Activated CD4-positive, alpha-beta memory T cell treated with anti-CD3 and anti-CD28 coated beads, Interleukin-2, amount 10 ng/mL, durations not matched to agents 7 days and 5 days (primary cell): ENCODE results near the gene FPR1. TPM values are rescaled to one million over a fixed set of nuclear protein-coding genes. Genes with fewer than 3 reads are reported as not detected.

Source experiments
- CTCF ChIA-PET: fragments of 350-600 bp; sonication (Branson Sonifier 250); formaldehyde crosslinking; loops from one replicate; lab custom pipeline; 2021; ENCODE audit warnings: antibody characterized with exemption, inconsistent platforms; lab: Charles Lee
- POLR2A ChIA-PET: fragments of 350-600 bp; sonication (Branson Sonifier 250); formaldehyde crosslinking; loops from one replicate; lab custom pipeline; 2021; ENCODE audit warnings: antibody characterized with exemption; lab: Charles Lee
- DNase-seq: peaks from one replicate; pipeline ENCODE4 v3.0.0-alpha.2; 2020
- H3K27ac Mint-ChIP-seq: one replicate; pipeline ENCODE4 v1.8.0; 2021; ENCODE audit warnings: mild to moderate bottlenecking, mixed read lengths
- H3K27me3 Mint-ChIP-seq: one replicate; pipeline ENCODE4 v1.8.0; 2021; ENCODE audit warnings: mixed read lengths
- H3K36me3 Mint-ChIP-seq: one replicate; pipeline ENCODE4 v1.8.0; 2021; ENCODE audit warnings: low read depth, mixed read lengths
- H3K4me1 Mint-ChIP-seq: one replicate; pipeline ENCODE4 v1.8.0; 2021; ENCODE audit warnings: mixed read lengths
- H3K4me3 Mint-ChIP-seq: one replicate; pipeline ENCODE4 v1.8.0; 2021; ENCODE audit warnings: mild to moderate bottlenecking, mixed read lengths
- H3K9me3 Mint-ChIP-seq: one replicate; pipeline ENCODE4 v1.8.0; 2021; ENCODE audit warnings: mixed read lengths
- total RNA-seq, 2 experiments: library from RNA; stranded (reverse); gene quantifications; one replicate each; pipeline ENCODE4 v1.2.3, GENCODE V29; 2021

Gene FPR1
- total RNA-seq, 2 experiments from 2014 or later: not detected

GRCh38 chr19:51766461-51766860 is 14.8 kb upstream of the FPR1 start:
- peaks cover 10% of the 10 kb centered on the region for H3K9me3 Mint-ChIP-seq
- no peaks in the 10 kb centered on the region for H3K36me3 Mint-ChIP-seq
- no peak for DNase-seq
- no peak overlapping the region for H3K27ac Mint-ChIP-seq
- no peak overlapping the region for H3K4me3 Mint-ChIP-seq
- POLR2A ChIA-PET: no interaction called here
- peaks cover 1% of the 10 kb centered on the region for H3K27me3 Mint-ChIP-seq
- CTCF ChIA-PET: no interaction called here
- H3K4me1 Mint-ChIP-seq: peaks cover 1% of the 10 kb centered on the region

GRCh38 chr19:51765086-51765485 is 13.4 kb upstream of the FPR1 start:
- POLR2A ChIA-PET: no interaction called here
- peaks cover 10% of the 10 kb centered on the region for H3K9me3 Mint-ChIP-seq
- H3K27me3 Mint-ChIP-seq: peaks cover 1% of the 10 kb centered on the region

GRCh38 chr19:51761696-51762095 is 10.0 kb upstream of the FPR1 start:
- Mint-ChIP-seq H3K36me3 (no peaks in the 10 kb centered on the region), H3K9me3 (peaks cover 17% of the 10 kb centered on the region), H3K4me3 (no peak overlapping the region), H3K4me1 (peaks cover 1% of the 10 kb centered on the region), H3K27me3 (peaks cover 1% of the 10 kb centered on the region), H3K27ac (no peak overlapping the region)
- no peak for DNase-seq
- CTCF ChIA-PET: no interaction called here
- POLR2A ChIA-PET: no interaction called here

More at GRCh38 chr19:51765086-51765485, 13.4 kb upstream of the FPR1 start:
- no peak overlapping the region for H3K4me3 Mint-ChIP-seq
- peaks cover 1% of the 10 kb centered on the region for H3K4me1 Mint-ChIP-seq
- DNase-seq: no peak
- H3K27ac Mint-ChIP-seq: no peak overlapping the region
- no peaks in the 10 kb centered on the region for H3K36me3 Mint-ChIP-seq
- CTCF ChIA-PET: no interaction called here

GRCh38 chr19:51760697-51761356 is 9.1 kb upstream of the FPR1 start, which contains the start of gene FPR2:
Gene FPR2 (plus strand): TSS chr19:51761180. CDS start chr19:51768659, 7,479 bp downstream.
- ChIA-PET CTCF (no interaction called here), POLR2A (no interaction called here)
- Mint-ChIP-seq H3K9me3 (peaks cover 18% of the 10 kb centered on the region), H3K4me3 (no peak within 1 kb of the TSS), H3K4me1 (peaks cover 1% of the 10 kb centered on the region), H3K36me3 (no peaks in the 10 kb centered on the region), H3K27me3 (peaks cover 1% of the 10 kb centered on the region), H3K27ac (no peak within 1 kb of the TSS)
- DNase-seq: no peak

- Mint-ChIP-seq H3K4me3 (no peak overlapping the region), H3K27ac (no peak overlapping the region), H3K4me1 (no peaks in the 10 kb centered on the region), H3K27me3 (no peaks in the 10 kb centered on the region), H3K9me3 (peaks cover 23% of the 10 kb centered on the region), H3K36me3 (no peaks in the 10 kb centered on the region)
- no peak for DNase-seq
- ChIA-PET CTCF (no interaction called here), POLR2A (no interaction called here)
Observed at GRCh38 chr19:51755571-51755970, 3.9 kb upstream of the FPR1 start.

GRCh38 chr19:51754770-51755169 is 3.1 kb upstream of the FPR1 start:
- Mint-ChIP-seq H3K9me3 (peaks cover 22% of the 10 kb centered on the region), H3K36me3 (no peaks in the 10 kb centered on the region), H3K27me3 (no peaks in the 10 kb centered on the region), H3K27ac (no peak overlapping the region), H3K4me3 (no peak overlapping the region), H3K4me1 (no peaks in the 10 kb centered on the region)
- DNase-seq: no peak
- ChIA-PET CTCF (no interaction called here), POLR2A (no interaction called here)

- Mint-ChIP-seq H3K4me3 (no peak overlapping the region), H3K27me3 (no peaks in the 10 kb centered on the region), H3K4me1 (no peaks in the 10 kb centered on the region), H3K9me3 (peaks cover 22% of the 10 kb centered on the region), H3K27ac (no peak overlapping the region), H3K36me3 (no peaks in the 10 kb centered on the region)
- CTCF ChIA-PET: no interaction called here
- no peak for DNase-seq
- POLR2A ChIA-PET: no interaction called here
Observed at GRCh38 chr19:51754109-51754508, 2.4 kb upstream of the FPR1 start.

GRCh38 chr19:51750400-51751094 is 1.1 kb downstream of the FPR1 start:
- no peak for DNase-seq
- ChIA-PET CTCF (no interaction called here), POLR2A (no interaction called here)
- Mint-ChIP-seq H3K9me3 (peaks cover 19% of the 10 kb centered on the region), H3K27me3 (no peaks in the 10 kb centered on the region), H3K4me3 (no peak overlapping the region), H3K36me3 (no peaks in the 10 kb centered on the region), H3K4me1 (no peaks in the 10 kb centered on the region), H3K27ac (no peak overlapping the region)

GRCh38 chr19:51749979-51750378 is 1.7 kb downstream of the FPR1 start:
- no peaks in the 10 kb centered on the region for H3K36me3 Mint-ChIP-seq
- no peaks in the 10 kb centered on the region for H3K4me1 Mint-ChIP-seq
- no peak overlapping the region for H3K4me3 Mint-ChIP-seq
- H3K9me3 Mint-ChIP-seq: peaks cover 16% of the 10 kb centered on the region
- no peak overlapping the region for H3K27ac Mint-ChIP-seq
- ChIA-PET CTCF (no interaction called here), POLR2A (no interaction called here)
- DNase-seq: no peak
- no peaks in the 10 kb centered on the region for H3K27me3 Mint-ChIP-seq

- POLR2A ChIA-PET: no interaction called here
- H3K36me3 Mint-ChIP-seq: no peaks in the 10 kb centered on the region
- no peaks in the 10 kb centered on the region for H3K4me1 Mint-ChIP-seq
- no peak overlapping the region for H3K4me3 Mint-ChIP-seq
- DNase-seq: no peak
- H3K9me3 Mint-ChIP-seq: peaks cover 8% of the 10 kb centered on the region
- no peak overlapping the region for H3K27ac Mint-ChIP-seq
- no peaks in the 10 kb centered on the region for H3K27me3 Mint-ChIP-seq
- CTCF ChIA-PET: no interaction called here
Observed at GRCh38 chr19:51746731-51747130, 4.9 kb downstream of the FPR1 start.

- no peak overlapping the region for H3K4me3 Mint-ChIP-seq
- no peak for DNase-seq
- no peaks in the 10 kb centered on the region for H3K36me3 Mint-ChIP-seq
- POLR2A ChIA-PET: no interaction called here
- no peak overlapping the region for H3K27ac Mint-ChIP-seq
- H3K4me1 Mint-ChIP-seq: no peaks in the 10 kb centered on the region
- peaks cover 5% of the 10 kb centered on the region for H3K9me3 Mint-ChIP-seq
- no peaks in the 10 kb centered on the region for H3K27me3 Mint-ChIP-seq
- CTCF ChIA-PET: no interaction called here
Observed at GRCh38 chr19:51743405-51743804, 8.3 kb downstream of the FPR1 start.

- Mint-ChIP-seq H3K4me3 (no peak overlapping the region), H3K27me3 (no peaks in the 10 kb centered on the region), H3K9me3 (peaks cover 5% of the 10 kb centered on the region), H3K27ac (no peak overlapping the region), H3K4me1 (no peaks in the 10 kb centered on the region), H3K36me3 (no peaks in the 10 kb centered on the region)
- ChIA-PET CTCF (no interaction called here), POLR2A (no interaction called here)
- DNase-seq: no peak
Observed at GRCh38 chr19:51742789-51743188, 8.9 kb downstream of the FPR1 start.

GRCh38 chr19:51740356-51740755 is 11.3 kb downstream of the FPR1 start:
- ChIA-PET CTCF (no interaction called here), POLR2A (no interaction called here)
- no peak overlapping the region for H3K27ac Mint-ChIP-seq
- peaks cover 2% of the 10 kb centered on the region for H3K9me3 Mint-ChIP-seq
- H3K36me3 Mint-ChIP-seq: no peaks in the 10 kb centered on the region
- no peaks in the 10 kb centered on the region for H3K4me1 Mint-ChIP-seq
- no peak overlapping the region for H3K4me3 Mint-ChIP-seq
- H3K27me3 Mint-ChIP-seq: no peaks in the 10 kb centered on the region
- DNase-seq: no peak
